CD4-positive, alpha-beta T cell (primary cell): ENCODE measurements around the gene PTCD1. TPM values are rescaled to one million over a fixed set of nuclear protein-coding genes. Genes with fewer than 3 reads are reported as not detected.

ENCODE experiments used
- ATAC-seq: fragments of 200-7000 bp; cut with Tn5 transposase; one replicate; pipeline ENCODE4 v1.10.0; 2022; ENCODE audit warnings: mild to moderate bottlenecking; ENCODE audit not compliant: poor library complexity
- CTCF ChIA-PET: fragments of 350-600 bp; sonication (Branson Sonifier 250); formaldehyde crosslinking; loops from one replicate; lab custom pipeline; 2021; ENCODE audit warnings: antibody characterized with exemption, inconsistent platforms; lab: Charles Lee
- POLR2A ChIA-PET: fragments of 350-600 bp; sonication (Branson Sonifier 250); formaldehyde crosslinking; loops from one replicate; lab custom pipeline; 2021; ENCODE audit warnings: antibody characterized with exemption, inconsistent platforms; lab: Charles Lee
- DNase-seq, 14 experiments: peaks; one replicate each; pipeline ENCODE4 v3.0.0-alpha.2; 2013 to 2020; ENCODE audit warnings: mixed read lengths in 2 of 14
- H3K27ac ChIP-seq, 2 donors: one replicate each; pipeline versions ENCODE4 v1.5.1 to v1.7.0; 2013; ENCODE audit warnings: low read length in 2 of 2, low read depth in 1 of 2, mild to moderate bottlenecking in 1 of 2
- H3K27me3 ChIP-seq, 2 experiments: 1 replicate in 1 of 2; 2 replicates in 1 of 2; pipeline versions ENCODE4 v1.6.1 to v1.7.0; 2013; ENCODE audit warnings: low read length in 2 of 2, control low read depth in 1 of 2, mild to moderate bottlenecking in 1 of 2, moderate library complexity in 1 of 2; ENCODE audit not compliant: insufficient read depth in 2 of 2, control insufficient read depth in 1 of 2
- H3K36me3 ChIP-seq: one replicate; pipeline ENCODE4 v1.6.1; 2013; ENCODE audit warnings: low read length, control low read depth; ENCODE audit not compliant: insufficient read depth
- H3K4me1 ChIP-seq: one replicate; pipeline ENCODE4 v1.6.1; 2013; ENCODE audit warnings: low read length, control low read depth; ENCODE audit not compliant: insufficient read depth
- H3K4me3 ChIP-seq: one replicate; pipeline ENCODE4 v1.5.1; 2013; ENCODE audit warnings: mild to moderate bottlenecking, low read length, moderate library complexity
- H3K9me3 ChIP-seq, 2 experiments: 1 replicate in 1 of 2; 2 replicates in 1 of 2; pipeline versions ENCODE4 v1.6.1 to v1.7.0; 2013; ENCODE audit warnings: low read length in 2 of 2, mild to moderate bottlenecking in 2 of 2, control low read depth in 1 of 2, moderate library complexity in 1 of 2; ENCODE audit not compliant: control insufficient read depth in 1 of 2, insufficient read depth in 1 of 2
- H3K27ac Mint-ChIP-seq: one replicate; pipeline ENCODE4 v1.8.0; 2020; ENCODE audit warnings: mixed read lengths
- H3K27me3 Mint-ChIP-seq: one replicate; pipeline ENCODE4 v1.8.0; 2021; ENCODE audit warnings: mixed read lengths
- H3K36me3 Mint-ChIP-seq: one replicate; pipeline ENCODE4 v1.8.0; 2021; ENCODE audit warnings: low read depth, mixed read lengths
- H3K4me1 Mint-ChIP-seq: one replicate; pipeline ENCODE4 v1.8.0; 2021; ENCODE audit warnings: low read depth, mixed read lengths
- H3K4me3 Mint-ChIP-seq: one replicate; pipeline ENCODE4 v1.8.0; 2020; ENCODE audit warnings: mild to moderate bottlenecking, mixed read lengths
- H3K9me3 Mint-ChIP-seq: one replicate; pipeline ENCODE4 v1.8.0; 2020; ENCODE audit warnings: mixed read lengths
- intact Hi-C, 2 experiments: fragments of 100-400 bp; cut with DNase I in 1 of 2; cut with micrococcal nuclease in 1 of 2; formaldehyde crosslinking; loops; one replicate each; pipeline versions ENCODE4 v1.15.1 to v1.9.0; 2023 to 2025; cut with DNase I, micrococcal nuclease
- total RNA-seq, 174 experiments: library from RNA in 2 of 174; stranded (reverse) in 2 of 174; gene quantifications; one replicate each; pipeline ENCODE4 v1.2.3 and lab custom pipeline; 2021 to 2026
- TF ChIP-seq, protein P1 (sequence below): fragments of 200-600 bp; IDR thresholded peaks from one replicate; pipeline ENCODE4 v1.8.0; 2022; ENCODE audit warnings: antibody characterized with exemption, mild to moderate bottlenecking

PTCD1 gene
- total RNA-seq, 2 experiments from 2014 or later = 4.8 to 5.3 TPM

DNA sequence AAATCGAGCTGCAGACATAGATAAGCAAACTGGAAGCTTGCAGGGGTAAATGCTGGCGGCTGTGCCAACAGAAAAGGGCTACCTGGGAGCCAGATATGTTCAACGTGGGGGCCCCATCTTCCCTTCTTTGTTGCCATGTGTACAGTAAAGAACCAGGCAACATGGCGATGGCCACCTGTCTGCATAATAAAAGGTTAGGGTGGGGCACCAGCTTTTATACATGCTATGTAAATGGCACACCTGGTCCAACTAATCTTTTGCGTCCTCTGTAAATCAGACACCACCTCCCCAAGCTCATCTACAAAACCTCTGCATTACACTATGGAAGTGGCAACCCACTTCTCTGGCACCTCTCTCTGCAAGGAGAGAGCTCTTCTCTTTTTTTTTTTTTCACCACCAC lies 16.0 kb downstream of the PTCD1 start:
- ATAC-seq = no peak
- Histone ChIP-seq H3K9me3 (no peaks in the 10 kb centered on the region), H3K36me3 (peaks cover 65% of the 10 kb centered on the region), H3K27ac (no peak overlapping the region), H3K27me3 (no peaks in the 10 kb centered on the region), H3K4me3 (no peak overlapping the region), H3K4me1 (no peaks in the 10 kb centered on the region)
- no peak overlapping the region for H3K4me3 Mint-ChIP-seq
- H3K27me3 Mint-ChIP-seq = no peaks in the 10 kb centered on the region
- intact Hi-C loops = no loop called here
- peaks cover 72% of the 10 kb centered on the region for H3K36me3 Mint-ChIP-seq
- H3K4me1 Mint-ChIP-seq = no peaks in the 10 kb centered on the region
- TF ChIP-seq, protein P1, sequence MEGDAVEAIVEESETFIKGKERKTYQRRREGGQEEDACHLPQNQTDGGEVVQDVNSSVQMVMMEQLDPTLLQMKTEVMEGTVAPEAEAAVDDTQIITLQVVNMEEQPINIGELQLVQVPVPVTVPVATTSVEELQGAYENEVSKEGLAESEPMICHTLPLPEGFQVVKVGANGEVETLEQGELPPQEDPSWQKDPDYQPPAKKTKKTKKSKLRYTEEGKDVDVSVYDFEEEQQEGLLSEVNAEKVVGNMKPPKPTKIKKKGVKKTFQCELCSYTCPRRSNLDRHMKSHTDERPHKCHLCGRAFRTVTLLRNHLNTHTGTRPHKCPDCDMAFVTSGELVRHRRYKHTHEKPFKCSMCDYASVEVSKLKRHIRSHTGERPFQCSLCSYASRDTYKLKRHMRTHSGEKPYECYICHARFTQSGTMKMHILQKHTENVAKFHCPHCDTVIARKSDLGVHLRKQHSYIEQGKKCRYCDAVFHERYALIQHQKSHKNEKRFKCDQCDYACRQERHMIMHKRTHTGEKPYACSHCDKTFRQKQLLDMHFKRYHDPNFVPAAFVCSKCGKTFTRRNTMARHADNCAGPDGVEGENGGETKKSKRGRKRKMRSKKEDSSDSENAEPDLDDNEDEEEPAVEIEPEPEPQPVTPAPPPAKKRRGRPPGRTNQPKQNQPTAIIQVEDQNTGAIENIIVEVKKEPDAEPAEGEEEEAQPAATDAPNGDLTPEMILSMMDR = no peak
- ChIA-PET POLR2A (no interaction called here), CTCF (interaction anchor here (0.6 kb wide), 2 partner anchors 28 to 272 kb away, joined by 3 to 5 read pairs; no protein-coding TSS in a partner anchor)
- H3K9me3 Mint-ChIP-seq = no peaks in the 10 kb centered on the region
- no peak for DNase-seq
- H3K27ac Mint-ChIP-seq = no peak overlapping the region

DNA sequence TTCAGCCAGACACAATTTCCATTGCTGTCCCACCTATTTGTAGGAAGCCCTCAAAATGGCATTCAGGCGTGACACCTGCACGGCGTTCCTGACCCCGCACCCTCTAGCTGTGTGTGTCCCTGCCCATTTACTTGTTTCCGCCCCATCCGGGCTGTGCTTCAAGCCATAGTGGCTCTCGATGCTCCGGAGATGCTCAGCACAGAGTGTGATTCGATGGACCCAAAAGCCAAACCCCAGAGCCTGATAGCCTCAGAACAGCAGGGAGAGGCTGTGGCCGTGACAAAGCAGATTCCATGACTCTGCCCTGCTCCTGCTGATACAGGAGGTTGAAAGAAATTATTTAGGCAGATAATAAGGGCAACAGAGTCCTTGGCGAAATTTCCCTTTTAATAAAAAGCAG lies 16.4 kb downstream of the PTCD1 start:
- Histone ChIP-seq H3K4me1 (no peaks in the 10 kb centered on the region), H3K36me3 (peaks cover 69% of the 10 kb centered on the region), H3K27me3 (no peaks in the 10 kb centered on the region), H3K9me3 (no peaks in the 10 kb centered on the region), H3K27ac (no peak overlapping the region), H3K4me3 (no peak overlapping the region)
- Mint-ChIP-seq H3K4me1 (no peaks in the 10 kb centered on the region), H3K27me3 (no peaks in the 10 kb centered on the region), H3K9me3 (no peaks in the 10 kb centered on the region), H3K4me3 (no peak overlapping the region), H3K36me3 (peaks cover 77% of the 10 kb centered on the region), H3K27ac (no peak overlapping the region)
- DNase-seq = no peak
- POLR2A ChIA-PET = no interaction called here
- CTCF ChIA-PET = interaction anchor here (0.6 kb wide), 2 partner anchors 27 to 272 kb away, joined by 3 to 5 read pairs; no protein-coding TSS in a partner anchor
- intact Hi-C loops = no loop called here
- no peak for ATAC-seq
- TF ChIP-seq, protein P1 = no peak

DNA sequence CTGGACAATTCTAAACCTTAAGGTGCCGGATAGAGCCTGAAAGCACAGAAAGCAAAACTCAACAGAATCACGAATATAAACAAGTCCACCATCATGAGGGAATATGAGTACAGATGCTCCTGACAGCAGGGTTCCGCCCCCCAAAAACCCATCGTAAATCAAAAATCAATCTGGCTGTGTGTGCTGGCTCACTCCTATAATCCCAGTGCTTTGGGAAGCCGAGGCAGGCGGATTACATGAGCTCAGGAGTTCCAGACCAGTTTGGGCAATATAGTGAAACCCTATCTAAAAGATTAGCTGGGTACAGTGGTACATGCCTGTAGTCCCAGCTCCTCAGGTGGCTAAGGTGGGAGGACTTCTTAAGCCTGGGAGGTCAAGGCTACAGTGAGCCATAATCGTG lies 17.6 kb downstream of the PTCD1 start:
- Mint-ChIP-seq H3K27ac (no peak overlapping the region), H3K36me3 (peaks cover 86% of the 10 kb centered on the region), H3K9me3 (no peaks in the 10 kb centered on the region), H3K4me1 (no peaks in the 10 kb centered on the region), H3K27me3 (no peaks in the 10 kb centered on the region), H3K4me3 (no peak overlapping the region)
- CTCF ChIA-PET = no interaction called here
- Histone ChIP-seq H3K4me1 (no peaks in the 10 kb centered on the region), H3K4me3 (no peak overlapping the region), H3K27ac (no peak overlapping the region), H3K9me3 (no peaks in the 10 kb centered on the region), H3K27me3 (no peaks in the 10 kb centered on the region), H3K36me3 (peaks cover 80% of the 10 kb centered on the region)
- POLR2A ChIA-PET = no interaction called here
- TF ChIP-seq, protein P1 = no peak
- intact Hi-C loops = no loop called here
- no peak for DNase-seq
- no peak for ATAC-seq
